Ureter (tissue), 1 donor: ENCODE data around the gene KIF1A. TPM values are rescaled to one million over a fixed set of nuclear protein-coding genes. Genes with fewer than 3 reads are reported as not detected.

Experiments used
- DNase-seq: peaks from one replicate; pipeline ENCODE4 v3.0.0-alpha.2; 2020; ENCODE audit warnings: low spot score
- total RNA-seq: library from RNA; stranded (reverse); gene quantifications from one replicate; pipeline ENCODE4 v1.2.4, GENCODE V29; 2023
- donor health status: DM: yes; HTN: yes; CAD: no.

The KIF1A gene, protein sequence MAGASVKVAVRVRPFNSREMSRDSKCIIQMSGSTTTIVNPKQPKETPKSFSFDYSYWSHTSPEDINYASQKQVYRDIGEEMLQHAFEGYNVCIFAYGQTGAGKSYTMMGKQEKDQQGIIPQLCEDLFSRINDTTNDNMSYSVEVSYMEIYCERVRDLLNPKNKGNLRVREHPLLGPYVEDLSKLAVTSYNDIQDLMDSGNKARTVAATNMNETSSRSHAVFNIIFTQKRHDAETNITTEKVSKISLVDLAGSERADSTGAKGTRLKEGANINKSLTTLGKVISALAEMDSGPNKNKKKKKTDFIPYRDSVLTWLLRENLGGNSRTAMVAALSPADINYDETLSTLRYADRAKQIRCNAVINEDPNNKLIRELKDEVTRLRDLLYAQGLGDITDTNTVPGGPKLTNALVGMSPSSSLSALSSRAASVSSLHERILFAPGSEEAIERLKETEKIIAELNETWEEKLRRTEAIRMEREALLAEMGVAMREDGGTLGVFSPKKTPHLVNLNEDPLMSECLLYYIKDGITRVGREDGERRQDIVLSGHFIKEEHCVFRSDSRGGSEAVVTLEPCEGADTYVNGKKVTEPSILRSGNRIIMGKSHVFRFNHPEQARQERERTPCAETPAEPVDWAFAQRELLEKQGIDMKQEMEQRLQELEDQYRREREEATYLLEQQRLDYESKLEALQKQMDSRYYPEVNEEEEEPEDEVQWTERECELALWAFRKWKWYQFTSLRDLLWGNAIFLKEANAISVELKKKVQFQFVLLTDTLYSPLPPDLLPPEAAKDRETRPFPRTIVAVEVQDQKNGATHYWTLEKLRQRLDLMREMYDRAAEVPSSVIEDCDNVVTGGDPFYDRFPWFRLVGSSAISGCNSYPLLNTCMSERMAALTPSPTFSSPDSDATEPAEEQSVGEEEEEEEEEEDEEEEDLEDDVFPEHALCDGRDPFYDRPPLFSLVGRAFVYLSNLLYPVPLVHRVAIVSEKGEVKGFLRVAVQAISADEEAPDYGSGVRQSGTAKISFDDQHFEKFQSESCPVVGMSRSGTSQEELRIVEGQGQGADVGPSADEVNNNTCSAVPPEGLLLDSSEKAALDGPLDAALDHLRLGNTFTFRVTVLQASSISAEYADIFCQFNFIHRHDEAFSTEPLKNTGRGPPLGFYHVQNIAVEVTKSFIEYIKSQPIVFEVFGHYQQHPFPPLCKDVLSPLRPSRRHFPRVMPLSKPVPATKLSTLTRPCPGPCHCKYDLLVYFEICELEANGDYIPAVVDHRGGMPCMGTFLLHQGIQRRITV (N-terminal part only)
- 1.2 TPM for total RNA-seq

DNA sequence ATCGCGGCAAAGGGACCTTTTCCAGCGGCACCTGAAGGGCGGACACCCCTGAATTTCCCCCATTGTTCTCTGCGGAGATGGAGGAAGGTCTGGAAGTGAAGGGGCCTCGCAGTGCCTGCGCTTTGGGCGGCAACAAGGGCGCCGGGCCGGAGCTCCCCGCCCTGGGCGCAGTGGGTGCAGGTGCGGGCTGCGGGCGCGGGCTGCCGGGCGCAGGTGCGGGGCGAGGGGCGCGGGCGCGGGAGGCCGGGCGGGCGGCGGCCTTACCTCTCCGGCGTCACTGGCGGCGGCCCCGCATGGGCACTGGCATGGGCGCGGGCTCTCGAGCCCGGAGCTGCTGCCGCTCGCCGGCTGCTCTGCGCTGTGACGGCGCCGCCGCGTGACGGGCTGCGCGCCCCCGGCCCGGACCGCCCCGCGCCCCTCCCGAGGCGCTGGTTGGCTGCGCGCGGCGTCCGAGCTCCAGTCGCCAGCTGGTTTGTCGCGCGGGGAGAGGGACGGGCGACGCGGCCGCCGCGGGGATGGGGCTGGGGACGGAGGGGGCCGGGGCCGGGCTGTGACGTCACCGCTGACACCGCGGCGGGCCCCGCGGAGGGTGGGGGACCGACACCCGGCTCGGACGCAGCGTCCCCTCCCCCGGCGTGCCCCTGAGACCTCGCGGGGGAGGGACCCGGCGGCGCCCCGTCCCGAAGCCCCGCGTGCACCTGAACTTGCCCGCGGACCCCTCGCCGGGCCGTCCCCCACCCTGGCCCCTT is at the start of gene KIF1A:
Gene KIF1A (minus strand): TSS at position 362 of the 749 bp plus-strand sequence. CDS start 22,467 bp downstream, outside the sequence.
- DNase-seq, result no peak

DNA sequence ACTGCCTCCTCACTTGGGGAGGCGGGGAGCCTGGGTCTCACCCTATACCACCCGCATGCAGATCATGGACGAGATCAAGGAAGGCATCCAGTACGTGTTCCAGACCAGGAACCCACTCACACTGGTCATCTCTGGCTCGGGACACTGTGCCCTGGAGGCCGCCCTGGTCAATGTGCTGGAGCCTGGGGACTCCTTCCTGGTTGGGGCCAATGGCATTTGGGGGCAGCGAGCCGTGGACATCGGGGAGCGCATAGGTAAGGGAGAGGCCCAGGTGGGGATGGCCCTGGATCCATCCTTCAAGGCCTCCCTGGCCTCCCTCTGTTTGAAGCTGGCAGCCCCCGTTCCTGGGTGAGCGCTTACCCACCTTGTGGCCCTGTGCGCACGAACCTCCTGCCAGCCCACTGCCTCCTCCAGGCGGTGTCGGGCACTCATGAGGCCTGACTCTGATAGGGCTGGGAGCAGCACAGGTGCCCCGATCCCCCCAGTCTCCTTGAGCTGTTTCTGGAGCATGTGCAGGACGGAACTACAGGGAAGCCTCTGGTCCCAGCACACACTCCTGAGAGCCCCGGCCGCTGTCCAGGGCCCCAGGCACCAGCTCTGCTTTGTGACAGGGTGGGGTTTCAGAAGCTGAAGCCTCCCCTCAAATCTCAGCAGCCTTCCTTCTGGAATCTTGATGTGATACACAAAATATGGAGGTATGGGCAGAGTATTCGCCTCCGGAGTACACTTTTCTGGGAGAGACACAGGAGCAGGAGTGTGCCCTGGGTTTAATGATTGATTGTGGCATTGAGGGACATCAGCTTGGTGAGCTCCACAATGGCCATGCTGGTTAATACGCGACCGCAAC is 49.3 kb upstream of the KIF1A start:
- no peak for DNase-seq

DNA sequence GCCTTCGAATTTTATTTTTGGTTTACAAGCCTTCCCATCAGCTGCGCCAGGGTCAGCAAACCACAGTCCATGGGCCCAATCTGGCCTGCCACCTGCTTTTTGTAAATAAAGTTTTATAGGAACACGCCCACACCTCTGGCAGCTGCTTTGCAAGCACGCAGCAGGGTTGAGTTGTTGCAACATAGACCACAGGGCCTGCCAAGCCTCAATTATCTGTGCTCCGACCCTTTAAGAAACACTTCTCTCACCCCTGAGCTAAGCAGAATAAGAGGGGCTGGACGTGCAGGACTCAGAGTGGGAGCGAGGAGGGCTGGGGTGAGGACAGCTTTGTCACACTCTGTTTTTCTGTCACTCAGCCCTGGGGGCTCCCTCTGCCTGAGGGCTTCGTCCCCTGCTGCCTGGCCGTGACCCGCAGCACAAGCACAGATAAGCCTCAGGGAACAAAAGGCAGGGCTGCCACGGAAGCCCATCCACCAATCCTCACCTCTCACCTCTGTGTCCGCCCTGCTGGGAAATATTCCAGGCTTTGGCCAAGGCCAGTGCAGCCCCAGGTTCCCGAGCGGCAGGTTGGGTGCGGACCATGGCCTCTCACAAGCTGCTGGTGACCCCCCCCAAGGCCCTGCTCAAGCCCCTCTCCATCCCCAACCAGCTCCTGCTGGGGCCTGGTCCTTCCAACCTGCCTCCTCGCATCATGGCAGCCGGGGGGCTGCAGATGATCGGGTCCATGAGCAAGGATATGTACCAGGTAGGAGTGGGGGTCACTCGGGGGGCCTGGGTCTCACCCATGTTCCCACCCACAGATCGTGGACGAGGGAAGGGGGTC is 48.5 kb upstream of the KIF1A start, which contains the start of gene AGXT:
Gene AGXT (plus strand): TSS at position 539 of the 823 bp plus-strand sequence. CDS start 42 bp downstream, at position 581.
- DNase-seq, result no peak

DNA sequence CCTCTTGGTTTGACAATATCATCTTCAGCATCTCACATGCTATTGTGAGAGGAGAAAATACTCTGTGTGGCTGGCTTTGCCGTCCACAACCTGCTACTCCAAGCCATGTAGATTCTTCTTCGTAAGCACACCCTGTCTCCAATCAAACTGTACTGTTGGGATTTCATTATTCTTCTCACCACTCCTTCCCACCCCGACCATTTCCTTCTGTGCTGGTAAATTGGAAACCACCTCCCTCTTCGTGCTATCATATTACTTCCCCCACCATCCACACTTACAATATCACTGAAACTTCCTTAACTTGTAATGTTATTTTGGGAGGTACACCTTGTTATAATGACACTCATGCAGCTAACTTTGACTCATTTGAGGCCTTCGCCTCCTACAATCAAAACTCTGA is 45.4 kb upstream of the KIF1A start:
- no peak for DNase-seq

DNA sequence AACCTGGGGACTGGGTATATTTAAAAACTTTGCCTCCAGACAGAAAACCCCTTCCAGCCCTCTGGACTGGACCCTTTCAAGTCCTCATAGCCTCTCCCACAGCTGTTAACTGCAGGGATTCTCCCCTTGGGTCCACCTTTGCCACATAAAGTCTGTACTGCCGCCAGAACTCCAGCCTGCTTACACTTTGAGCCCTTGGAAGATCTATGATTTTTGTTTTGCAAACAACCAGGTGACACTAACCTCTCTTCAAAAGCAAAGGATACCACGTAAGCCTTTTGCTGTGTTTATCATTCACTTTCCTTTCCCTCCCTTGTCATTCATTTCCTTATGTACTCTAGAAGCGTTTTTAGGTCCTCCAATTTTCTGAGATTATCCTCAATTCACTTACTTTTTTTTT is 44.5 kb upstream of the KIF1A start:
- DNase-seq, result no peak

DNA sequence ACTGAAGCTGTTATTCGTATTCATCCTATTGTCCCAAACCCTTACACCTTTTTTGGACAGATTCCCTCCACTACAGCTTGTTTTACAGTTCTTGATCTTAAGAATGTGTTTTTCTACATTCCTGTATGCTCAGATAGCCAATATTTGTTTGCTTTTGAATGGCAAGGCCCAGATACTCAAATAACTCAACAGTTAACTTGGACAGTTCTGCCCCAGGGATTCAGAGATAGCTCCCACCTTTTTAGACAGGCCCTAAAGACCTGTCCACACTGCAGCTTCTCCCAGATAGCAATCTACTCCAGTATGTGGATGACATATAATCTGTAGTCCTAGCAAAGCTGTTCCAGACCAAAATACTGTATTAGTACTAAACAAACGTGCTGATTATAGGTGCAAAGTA is 41.5 kb upstream of the KIF1A start:
- no peak for DNase-seq

DNA sequence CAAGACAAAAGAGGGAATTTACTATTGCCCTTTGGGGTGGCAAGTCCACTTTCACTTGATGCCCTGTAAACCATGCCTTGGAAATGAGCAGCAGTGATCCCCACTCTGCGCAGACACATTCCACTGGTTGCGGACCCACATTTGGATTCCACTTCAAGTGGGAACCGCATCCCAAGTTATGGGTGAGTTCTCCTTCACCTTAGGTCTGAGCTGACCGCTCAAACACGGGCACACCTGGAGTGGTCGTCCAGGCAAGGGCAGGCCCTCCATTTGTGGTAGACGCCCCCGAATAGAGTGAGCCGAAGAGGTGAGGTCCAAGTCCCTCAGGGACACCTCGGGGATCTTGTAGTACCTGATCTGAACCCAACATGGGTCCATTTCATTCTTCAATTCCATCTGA is 38.9 kb upstream of the KIF1A start:
- DNase-seq, result no peak

DNA sequence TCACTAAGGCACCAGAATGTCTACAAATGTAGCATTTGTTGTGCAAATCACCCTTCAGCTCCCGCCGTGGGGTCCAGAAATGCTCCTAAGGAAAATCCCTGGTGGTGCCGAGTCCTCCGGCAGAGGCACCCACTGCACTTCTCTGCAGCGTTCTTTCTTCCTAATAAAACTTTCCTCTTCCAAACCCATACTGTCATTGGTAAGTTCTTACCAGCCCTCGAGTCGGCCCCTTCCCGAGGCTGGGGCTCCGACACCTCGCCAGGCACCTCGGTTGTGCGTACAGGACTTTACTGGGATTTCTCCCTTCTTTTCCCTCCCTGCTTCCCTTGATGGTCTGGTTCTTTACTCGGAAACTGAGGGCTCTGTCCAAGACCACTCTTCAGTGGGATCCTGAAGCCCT is 38.3 kb upstream of the KIF1A start:
- no peak for DNase-seq

DNA sequence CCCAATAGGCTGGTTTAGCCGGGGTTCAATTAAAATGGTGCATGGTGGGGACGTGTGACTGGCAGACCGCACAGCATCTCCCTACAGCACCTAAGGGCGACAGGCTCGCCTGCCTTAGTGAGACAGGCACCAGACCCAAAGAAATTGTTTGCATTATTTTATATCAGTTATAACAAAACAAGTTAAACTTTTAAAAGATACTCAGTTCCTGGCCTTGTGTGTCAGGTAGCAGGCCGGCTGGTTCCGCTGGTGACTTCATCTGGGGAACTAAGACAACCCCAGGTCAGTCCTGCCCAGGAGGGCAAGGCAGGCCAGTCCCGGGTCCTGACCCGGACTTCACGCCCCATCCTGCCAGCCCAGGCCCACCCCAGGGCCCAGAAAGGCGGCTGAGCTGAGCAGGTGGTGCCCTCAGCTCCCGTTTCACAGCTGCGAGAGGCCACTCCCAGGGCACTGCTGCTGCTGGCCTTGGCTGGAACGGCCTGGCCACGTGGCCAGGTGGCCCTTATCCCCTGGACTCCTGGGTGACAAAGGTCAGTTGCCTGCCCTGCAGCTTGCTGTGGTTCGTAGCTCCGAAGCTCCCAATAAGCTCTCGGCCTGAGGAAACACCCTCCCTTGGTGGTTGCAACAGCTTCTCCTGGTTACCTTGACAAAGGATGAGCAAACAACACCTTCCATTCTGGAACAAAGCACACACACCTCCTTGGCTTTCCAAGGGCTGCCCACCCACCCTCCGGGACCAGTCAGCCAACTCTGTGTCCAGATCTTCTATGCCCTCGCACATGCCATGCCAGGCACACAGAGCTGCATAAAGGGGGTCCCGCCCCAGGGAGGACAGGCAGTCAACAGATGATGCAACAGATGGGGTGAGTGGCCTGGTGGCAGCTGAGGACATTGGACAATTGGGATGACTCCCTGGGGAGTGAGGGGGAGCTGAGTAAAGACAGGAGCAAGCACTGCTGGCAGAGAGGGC is 37.3 kb upstream of the KIF1A start:
- DNase-seq, result no peak

DNA sequence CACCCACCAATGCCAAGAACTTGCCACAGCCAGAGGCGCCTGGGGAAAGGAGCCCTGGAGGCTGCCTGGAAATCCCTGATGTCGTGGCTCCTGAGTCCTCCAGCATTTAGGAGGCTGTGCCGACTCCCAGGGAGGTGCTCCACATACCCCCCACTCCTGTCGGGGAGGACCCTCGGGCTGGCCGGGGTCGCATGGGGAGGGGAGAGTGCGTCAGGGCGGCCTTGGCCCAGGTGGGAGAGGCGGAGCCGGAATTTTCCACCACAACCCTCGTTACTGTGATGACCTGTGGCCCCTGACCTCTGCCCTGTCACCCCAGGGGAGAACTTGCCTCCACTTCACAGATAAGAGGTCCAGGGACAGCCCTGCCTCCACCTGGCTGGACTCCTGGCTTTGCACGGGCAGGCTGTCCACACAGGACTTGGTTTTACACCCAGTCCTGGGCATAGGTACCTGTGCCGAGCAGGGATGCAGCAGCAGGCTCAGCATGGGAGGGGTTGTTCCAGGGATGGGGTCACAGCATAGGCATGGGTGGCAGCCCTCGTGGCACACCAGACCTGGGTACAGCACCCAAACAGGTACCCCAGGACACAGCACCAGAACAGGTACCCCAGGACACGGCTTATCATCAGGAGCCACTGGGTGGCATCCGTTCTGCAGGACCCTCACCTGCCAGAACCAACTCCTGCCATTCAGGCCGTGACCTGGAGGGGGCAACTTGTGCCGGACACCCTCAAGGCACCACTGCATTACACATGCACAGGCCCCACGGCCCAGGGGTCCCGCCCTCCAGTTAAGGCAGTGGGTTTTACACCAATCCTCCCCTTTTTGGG is 36.3 kb upstream of the KIF1A start:
- DNase-seq, result no peak

DNA sequence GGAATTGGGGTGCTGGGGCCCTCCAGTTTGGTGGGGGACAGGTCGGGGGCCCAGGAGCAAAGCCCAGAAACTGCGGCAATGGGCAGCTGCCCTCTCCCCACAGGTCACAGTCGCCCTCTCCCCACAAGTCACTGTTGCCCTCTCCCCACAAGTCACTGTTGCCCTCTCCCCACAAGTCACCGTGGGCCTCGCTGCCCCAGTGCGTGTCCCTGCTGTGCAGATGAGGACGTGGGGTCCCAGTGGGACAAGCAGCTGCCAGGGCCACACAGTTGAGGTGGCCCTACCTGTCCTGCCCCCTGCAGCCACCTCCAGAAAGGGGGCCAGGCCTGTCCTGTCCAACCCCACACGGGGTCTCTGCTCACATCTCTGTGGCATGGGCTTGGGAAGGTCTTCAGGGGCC is 35.7 kb upstream of the KIF1A start:
- no peak for DNase-seq

DNA sequence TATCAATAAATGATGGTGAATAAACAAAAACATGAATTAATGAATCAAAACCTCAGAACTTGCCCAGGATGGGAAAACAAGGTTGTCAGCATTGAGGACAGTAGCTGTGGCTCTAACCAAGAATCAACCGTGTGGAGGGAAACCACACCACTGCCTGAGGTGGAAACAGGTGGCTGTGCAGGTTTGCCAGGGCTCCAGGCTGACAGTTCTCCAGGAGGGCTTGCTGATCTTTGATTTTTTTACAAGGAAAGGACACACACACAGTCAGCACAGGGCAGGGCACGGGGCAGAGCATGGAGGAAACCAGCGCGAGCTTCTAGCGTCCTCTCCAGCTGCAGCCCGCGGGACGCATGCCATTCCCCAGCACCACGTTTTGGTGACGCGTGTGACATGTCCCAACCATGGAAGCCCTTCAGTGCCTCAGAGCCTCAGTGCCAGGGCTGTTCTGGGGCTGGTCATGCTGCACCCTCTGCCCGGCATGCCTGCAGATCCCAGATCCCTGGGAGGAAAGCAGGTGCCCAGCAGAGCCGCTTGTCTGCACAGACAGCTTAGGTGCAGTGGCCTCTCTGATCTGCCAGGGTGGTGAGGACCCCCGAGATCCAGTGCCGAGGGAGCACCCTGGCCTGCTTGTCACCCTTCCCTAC is 32.8 kb upstream of the KIF1A start:
- DNase-seq, result no peak

DNA sequence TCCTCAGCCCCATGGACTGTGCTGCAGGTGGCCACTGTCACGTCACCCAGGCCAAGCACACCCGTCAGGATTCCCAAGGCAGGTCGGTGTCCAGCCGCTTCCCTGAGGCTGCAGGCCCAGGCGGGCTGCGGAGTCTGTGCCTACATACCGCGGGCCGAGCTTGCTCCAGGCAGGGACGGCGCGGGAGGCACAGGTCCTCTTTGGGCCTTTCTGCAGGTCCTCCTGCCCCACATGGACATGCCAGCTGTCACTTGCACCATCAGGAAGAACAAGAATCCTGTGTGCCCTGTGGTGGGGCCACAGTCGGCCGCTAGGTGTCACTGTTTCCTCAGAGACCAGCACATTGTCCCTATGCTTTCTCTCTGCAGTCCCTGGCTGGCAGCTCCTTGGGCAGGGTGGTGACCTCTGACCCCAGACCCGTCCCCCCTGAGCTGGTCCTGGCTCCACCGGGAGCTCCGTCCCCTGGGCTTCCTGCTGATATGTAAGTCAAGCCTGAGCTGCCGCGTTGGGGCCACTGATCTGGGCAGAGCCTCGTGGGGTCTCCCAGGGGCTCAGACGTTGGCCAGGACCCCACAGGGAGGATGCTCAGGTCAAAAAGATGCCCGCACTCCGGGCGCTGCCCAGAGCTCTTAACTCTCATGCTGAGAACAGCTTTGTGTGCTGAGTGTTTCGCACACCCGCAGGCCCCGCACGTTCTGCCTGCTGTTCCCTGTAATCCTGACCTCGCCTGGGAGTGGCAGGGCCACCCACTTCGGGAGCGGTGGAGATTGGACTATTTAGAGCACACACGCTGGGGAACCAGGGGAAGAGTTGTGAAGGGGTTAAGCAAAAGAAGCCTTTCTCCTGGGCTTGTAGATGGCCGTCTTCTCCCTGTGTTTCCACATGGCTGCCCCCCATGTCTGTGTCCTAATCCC is 31.3 kb upstream of the KIF1A start:
- DNase-seq, result peak; percentile 90

DNA sequence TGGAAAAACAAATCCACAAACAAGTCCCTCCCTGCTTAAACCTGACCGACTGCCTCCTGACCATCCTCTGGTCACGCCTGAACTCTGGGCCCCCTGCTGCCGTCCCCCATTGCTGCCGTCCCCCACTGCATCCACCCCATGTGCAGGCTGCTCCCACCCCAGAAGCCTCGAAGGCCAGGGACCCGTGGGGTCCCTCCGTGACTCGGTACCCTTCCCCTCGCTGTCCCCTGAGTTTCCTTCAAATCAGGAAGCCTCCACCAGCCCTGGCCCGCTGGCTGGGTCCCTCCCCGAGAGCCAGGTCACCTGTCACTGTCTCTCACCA is 30.7 kb upstream of the KIF1A start:
- no peak for DNase-seq

DNA sequence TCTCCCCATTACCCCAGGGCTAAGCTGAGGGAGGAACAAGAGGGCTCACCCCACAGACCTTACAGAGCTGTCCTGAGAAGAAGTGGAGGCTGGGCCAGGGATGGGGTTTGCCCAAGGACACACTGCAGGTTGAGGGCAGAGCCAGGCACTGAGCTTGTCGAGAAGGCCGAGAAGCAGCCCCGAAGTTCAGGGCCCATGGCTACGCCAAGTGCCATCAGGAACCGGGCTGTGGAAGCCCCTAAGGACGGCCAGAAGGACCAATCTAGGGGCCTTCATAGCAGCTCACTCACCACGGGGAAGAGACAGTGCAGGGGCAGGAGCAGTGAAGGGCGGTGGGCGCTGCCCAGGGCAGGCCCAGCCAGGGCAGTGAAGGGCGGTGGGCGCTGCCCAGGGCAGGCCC is 30.0 kb upstream of the KIF1A start:
- DNase-seq, result no peak
